Measurements from ENCODE around the gene MYBBP1A. TPM values are rescaled to one million over a fixed set of nuclear protein-coding genes. Genes with fewer than 3 reads are reported as not detected.

The MYBBP1A gene
- total RNA-seq, 1 donor from 2014 or later, result 73.5 TPM

GRCh38 chr17:4537451-4538235, 17.5 kb downstream of the MYBBP1A start:
- peaks cover 4% of the 10 kb centered on the region for H3K36me3 Mint-ChIP-seq
- no peak overlapping the region for H3K4me3 Mint-ChIP-seq
- no peaks in the 10 kb centered on the region for H3K9me3 Mint-ChIP-seq
- H3K27ac Mint-ChIP-seq, result no peak overlapping the region
- no peak for DNase-seq (ENCODE audit: low spot score in 2 of 2, unreplicated experiment in 2 of 2)
- no peaks in the 10 kb centered on the region for H3K27me3 Mint-ChIP-seq (ENCODE audit: low read depth)
- peaks cover 3% of the 10 kb centered on the region for H3K4me1 Mint-ChIP-seq
- TF ChIP-seq, protein P1, sequence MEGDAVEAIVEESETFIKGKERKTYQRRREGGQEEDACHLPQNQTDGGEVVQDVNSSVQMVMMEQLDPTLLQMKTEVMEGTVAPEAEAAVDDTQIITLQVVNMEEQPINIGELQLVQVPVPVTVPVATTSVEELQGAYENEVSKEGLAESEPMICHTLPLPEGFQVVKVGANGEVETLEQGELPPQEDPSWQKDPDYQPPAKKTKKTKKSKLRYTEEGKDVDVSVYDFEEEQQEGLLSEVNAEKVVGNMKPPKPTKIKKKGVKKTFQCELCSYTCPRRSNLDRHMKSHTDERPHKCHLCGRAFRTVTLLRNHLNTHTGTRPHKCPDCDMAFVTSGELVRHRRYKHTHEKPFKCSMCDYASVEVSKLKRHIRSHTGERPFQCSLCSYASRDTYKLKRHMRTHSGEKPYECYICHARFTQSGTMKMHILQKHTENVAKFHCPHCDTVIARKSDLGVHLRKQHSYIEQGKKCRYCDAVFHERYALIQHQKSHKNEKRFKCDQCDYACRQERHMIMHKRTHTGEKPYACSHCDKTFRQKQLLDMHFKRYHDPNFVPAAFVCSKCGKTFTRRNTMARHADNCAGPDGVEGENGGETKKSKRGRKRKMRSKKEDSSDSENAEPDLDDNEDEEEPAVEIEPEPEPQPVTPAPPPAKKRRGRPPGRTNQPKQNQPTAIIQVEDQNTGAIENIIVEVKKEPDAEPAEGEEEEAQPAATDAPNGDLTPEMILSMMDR (IDR thresholded peaks at IDR 0.05; ENCODE audit: unreplicated experiment), result no peak

- H3K4me1 Mint-ChIP-seq, result peaks cover 6% of the 10 kb centered on the region
- no peak overlapping the region for H3K4me3 Mint-ChIP-seq
- H3K36me3 Mint-ChIP-seq, result peaks cover 4% of the 10 kb centered on the region
- no peak for DNase-seq (ENCODE audit: low spot score in 2 of 2, unreplicated experiment in 2 of 2)
- no peaks in the 10 kb centered on the region for H3K9me3 Mint-ChIP-seq
- H3K27ac Mint-ChIP-seq, result no peak overlapping the region
- H3K27me3 Mint-ChIP-seq (ENCODE audit: low read depth), result no peaks in the 10 kb centered on the region
- TF ChIP-seq, protein P1 (IDR thresholded peaks at IDR 0.05; ENCODE audit: unreplicated experiment), result no peak
These were observed 18.3 kb downstream of the MYBBP1A start for GRCh38 chr17:4536742-4537411.

DNA sequence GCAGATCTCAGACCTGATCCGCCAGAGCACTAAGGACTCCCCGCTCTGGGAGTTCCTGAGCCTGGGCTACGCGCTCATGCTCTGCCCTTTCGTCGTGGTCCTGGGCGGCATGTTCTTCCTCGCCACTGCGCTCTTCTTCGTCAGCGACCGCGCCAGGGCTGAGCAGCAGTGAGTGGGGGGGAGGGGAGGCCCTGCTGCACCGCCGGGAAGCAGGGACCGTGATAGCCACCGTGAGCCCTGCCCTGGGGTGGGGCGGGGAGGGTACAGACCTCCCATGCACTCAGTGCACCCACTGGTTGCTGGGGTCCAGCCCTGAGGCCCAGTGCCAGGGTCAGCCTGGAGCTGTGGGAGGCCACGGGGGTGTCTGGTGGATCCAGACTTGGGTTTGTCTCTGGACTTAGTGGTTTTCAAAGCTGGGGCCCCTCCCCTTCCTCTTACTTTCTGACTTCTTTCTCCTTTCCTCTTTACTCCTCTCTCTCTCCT, 18.9 kb downstream of the MYBBP1A start:
- Mint-ChIP-seq H3K9me3 (no peaks in the 10 kb centered on the region), H3K4me1 (peaks cover 6% of the 10 kb centered on the region), H3K36me3 (peaks cover 4% of the 10 kb centered on the region), H3K27me3 (ENCODE audit: low read depth) (no peaks in the 10 kb centered on the region), H3K4me3 (peak overlapping the region; percentile 44), H3K27ac (no peak overlapping the region)
- DNase-seq (ENCODE audit: low spot score in 2 of 2, unreplicated experiment in 2 of 2), result no peak
- TF ChIP-seq, protein P1 (IDR thresholded peaks at IDR 0.05; ENCODE audit: unreplicated experiment), result no peak

DNA sequence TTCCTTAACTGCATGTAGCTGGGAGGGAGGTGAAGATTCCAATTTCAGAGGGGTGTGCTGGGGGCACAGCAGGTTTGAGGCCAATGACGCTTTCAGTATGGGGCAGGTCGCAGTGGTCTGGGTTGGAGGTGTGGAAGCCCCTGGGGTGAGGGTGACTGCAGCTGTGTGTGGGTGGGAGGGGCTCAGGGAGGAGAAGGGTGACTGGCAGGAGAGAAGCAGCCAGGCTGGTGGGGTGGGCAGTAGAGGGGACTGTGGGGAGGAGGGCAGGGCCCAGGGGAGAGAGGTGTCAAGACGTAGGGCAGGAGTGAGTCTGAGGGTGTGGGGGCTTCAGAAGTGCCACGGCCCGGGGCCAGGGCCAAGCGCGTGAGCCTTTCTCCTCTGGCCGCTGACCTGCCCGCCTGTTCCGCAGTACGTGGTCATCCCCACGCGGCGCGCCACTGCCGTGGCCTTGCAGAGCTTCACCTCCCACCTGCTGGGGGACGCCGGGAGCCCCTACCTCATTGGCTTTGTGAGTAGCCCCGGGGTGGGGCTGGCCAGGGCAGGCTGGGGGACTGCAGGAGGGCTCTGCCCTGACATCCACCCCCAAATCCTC, 19.4 kb downstream of the MYBBP1A start:
- TF ChIP-seq, protein P1 (IDR thresholded peaks at IDR 0.05; ENCODE audit: unreplicated experiment), result no peak
- peaks cover 10% of the 10 kb centered on the region for H3K4me1 Mint-ChIP-seq
- H3K27me3 Mint-ChIP-seq (ENCODE audit: low read depth), result no peaks in the 10 kb centered on the region
- DNase-seq (ENCODE audit: low spot score in 2 of 2, unreplicated experiment in 2 of 2), result no peak
- H3K4me3 Mint-ChIP-seq, result peak overlapping the region; percentile 44
- peak overlapping the region; percentile 34 for H3K27ac Mint-ChIP-seq
- H3K9me3 Mint-ChIP-seq, result no peaks in the 10 kb centered on the region
- H3K36me3 Mint-ChIP-seq, result peaks cover 4% of the 10 kb centered on the region

DNA sequence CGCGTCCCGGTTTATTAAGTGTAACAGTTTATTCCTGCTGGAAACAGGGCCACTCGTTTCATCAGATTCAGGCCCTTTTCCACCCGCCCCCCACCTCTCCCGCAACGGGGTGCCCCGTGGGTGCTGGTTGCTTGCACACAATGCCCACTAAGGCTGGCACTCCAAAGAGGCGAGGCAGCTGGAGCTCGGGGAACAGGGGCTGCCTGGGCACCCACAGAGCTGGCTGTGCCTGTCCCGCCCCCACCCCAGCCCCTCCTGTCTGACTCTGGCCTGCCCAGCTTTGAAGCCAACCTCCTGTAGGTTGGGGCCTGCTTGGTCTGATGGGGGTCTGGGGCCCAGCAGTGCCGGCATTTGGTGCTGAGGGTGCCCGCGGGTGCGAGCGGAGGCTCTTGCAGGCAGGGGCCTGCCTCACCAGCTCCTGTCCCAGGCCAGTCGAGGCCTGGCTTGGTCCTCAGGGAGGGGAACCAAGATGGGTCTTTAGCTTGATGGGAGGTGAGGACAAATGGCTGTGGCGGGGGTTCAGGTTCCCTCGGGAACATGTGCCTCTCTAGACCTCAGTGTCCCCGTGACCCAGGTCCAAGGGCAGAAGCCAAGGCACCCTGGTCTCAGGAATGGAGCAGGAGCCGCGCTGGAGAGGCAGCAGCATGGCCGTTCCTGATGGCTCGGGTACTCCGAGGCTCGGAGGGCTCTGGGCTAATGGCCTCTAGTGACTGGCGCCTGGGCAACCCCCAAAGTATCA, 20.1 kb downstream of the MYBBP1A start:
- Mint-ChIP-seq H3K9me3 (no peaks in the 10 kb centered on the region), H3K27me3 (ENCODE audit: low read depth) (no peaks in the 10 kb centered on the region), H3K27ac (peak overlapping the region; percentile 34), H3K4me1 (peaks cover 10% of the 10 kb centered on the region), H3K4me3 (no peak overlapping the region), H3K36me3 (peaks cover 4% of the 10 kb centered on the region)
- TF ChIP-seq, protein P1 (IDR thresholded peaks at IDR 0.05; ENCODE audit: unreplicated experiment), result no peak
- no peak for DNase-seq (ENCODE audit: low spot score in 2 of 2, unreplicated experiment in 2 of 2)

All from mesothelial cell of epicardium (in vitro differentiated cells).